ENCODE measurements around the gene PHKA1.
"Not testable (repeated sequence)": the region's sequence is repeated elsewhere in the genome, so short reads cannot be mapped to it uniquely, and the experiment has no call there.

PHKA1 gene

GRCh38 chrX:72687396-72687795 is 26.7 kb downstream of the PHKA1 start:
- TF ChIP-seq CTCF (IDR thresholded peaks at IDR 0.05; ENCODE audit: low read length, missing control alignments): no peak
- H3K4me3 ChIP-seq (replicated peaks; ENCODE audit: low read depth, low read length): no peak overlapping the region
- DNase-seq (ENCODE audit: low read depth): no peak

- H3K4me3 ChIP-seq (replicated peaks; ENCODE audit: low read depth, low read length): no peak overlapping the region
- TF ChIP-seq CTCF (IDR thresholded peaks at IDR 0.05; ENCODE audit: low read length, missing control alignments): no peak
- DNase-seq (ENCODE audit: low read depth): peak; percentile 7
These were observed 28.2 kb downstream of the PHKA1 start for GRCh38 chrX:72685810-72686456.

GRCh38 chrX:72685018-72685417 is 29.1 kb downstream of the PHKA1 start:
- DNase-seq (ENCODE audit: low read depth): no peak
- no peak for TF ChIP-seq CTCF (IDR thresholded peaks at IDR 0.05; ENCODE audit: low read length, missing control alignments)
- no peak overlapping the region for H3K4me3 ChIP-seq (replicated peaks; ENCODE audit: low read depth, low read length)

GRCh38 chrX:72683631-72684030 is 30.5 kb downstream of the PHKA1 start:
- no peak for TF ChIP-seq CTCF (IDR thresholded peaks at IDR 0.05; ENCODE audit: low read length, missing control alignments)
- DNase-seq (ENCODE audit: low read depth): no peak
- no peak overlapping the region for H3K4me3 ChIP-seq (replicated peaks; ENCODE audit: low read depth, low read length)

GRCh38 chrX:72676465-72676864 is 37.6 kb downstream of the PHKA1 start:
- no peak for DNase-seq (ENCODE audit: low read depth)
- no peak for TF ChIP-seq CTCF (IDR thresholded peaks at IDR 0.05; ENCODE audit: low read length, missing control alignments)
- no peak overlapping the region for H3K4me3 ChIP-seq (replicated peaks; ENCODE audit: low read depth, low read length)

GRCh38 chrX:72673951-72674350 is 40.2 kb downstream of the PHKA1 start:
- H3K4me3 ChIP-seq (replicated peaks; ENCODE audit: low read depth, low read length); DNase-seq (ENCODE audit: low read depth): not testable (repeated sequence)

- H3K4me3 ChIP-seq (replicated peaks; ENCODE audit: low read depth, low read length); DNase-seq (ENCODE audit: low read depth): not testable (repeated sequence)
These were observed 44.6 kb downstream of the PHKA1 start for GRCh38 chrX:72669508-72669907.

- H3K4me3 ChIP-seq (replicated peaks; ENCODE audit: low read depth, low read length): no peak overlapping the region
- peak; percentile 37 for DNase-seq (ENCODE audit: low read depth)
- TF ChIP-seq CTCF (IDR thresholded peaks at IDR 0.05; ENCODE audit: low read length, missing control alignments): no peak
These were observed 47.7 kb downstream of the PHKA1 start for GRCh38 chrX:72666451-72666850.

Data from fibroblast of pulmonary artery (primary cell).